Neuronal stem cell (in vitro differentiated cells): ENCODE measurements around the gene RGS16.

ENCODE experiments used
- DNase-seq: peaks from one replicate; pipeline ENCODE4 v3.0.0-alpha.2; 2013; ENCODE audit warnings: low spot score
- H2AFZ ChIP-seq: one replicate; pipeline ENCODE4 v1.6.1; 2013; ENCODE audit warnings: mild to moderate bottlenecking, low read length, inconsistent platforms
- H2AK5ac ChIP-seq: 2 replicates; pipeline ENCODE4 v1.6.1; 2013; ENCODE audit warnings: low read depth, mild to moderate bottlenecking, inconsistent platforms, low read length, moderate library complexity, mixed read lengths
- H2BK120ac ChIP-seq: 2 replicates; pipeline ENCODE4 v1.6.1; 2013; ENCODE audit warnings: low read depth, mild to moderate bottlenecking, inconsistent platforms, low read length, moderate library complexity, mixed read lengths
- H2BK12ac ChIP-seq: one replicate; pipeline ENCODE4 v1.6.1; 2013; ENCODE audit warnings: low read length, inconsistent platforms
- H2BK15ac ChIP-seq: 2 replicates; pipeline ENCODE4 v1.6.1; 2013; ENCODE audit warnings: mild to moderate bottlenecking, low read length, inconsistent platforms, mixed read lengths
- H2BK5ac ChIP-seq: one replicate; pipeline ENCODE4 v1.6.1; 2013; ENCODE audit warnings: inconsistent platforms, mild to moderate bottlenecking, low read length, moderate library complexity
- H3K14ac ChIP-seq: one replicate; pipeline ENCODE4 v1.6.1; 2013; ENCODE audit warnings: low read length, inconsistent platforms
- H3K18ac ChIP-seq: 2 replicates; pipeline ENCODE4 v1.6.1; 2013; ENCODE audit warnings: low read length, inconsistent platforms
- H3K23ac ChIP-seq: 2 replicates; pipeline ENCODE4 v1.6.1; 2013; ENCODE audit warnings: low read depth, mild to moderate bottlenecking, mixed read lengths, low read length, inconsistent platforms; ENCODE audit not compliant: poor library complexity
- H3K27ac ChIP-seq: replicated peaks from 3 replicates; pipeline ENCODE4 v1.5.1; 2013; ENCODE audit warnings: low read length, inconsistent platforms
- H3K27me3 ChIP-seq, 3 experiments: 2 replicates each; pipeline ENCODE4 v1.6.1; 2013; ENCODE audit warnings: low read length in 3 of 3, mild to moderate bottlenecking in 2 of 3, inconsistent platforms in 1 of 3, low read depth in 1 of 3, mixed read lengths in 1 of 3, moderate library complexity in 1 of 3; ENCODE audit not compliant: control insufficient read depth in 3 of 3, insufficient read depth in 3 of 3
- H3K36me3 ChIP-seq, 2 donors: replicated peaks in 1 of 2; 2 replicates each; pipeline ENCODE4 v1.6.1; 2013; ENCODE audit warnings: low read length in 2 of 2; ENCODE audit not compliant: control insufficient read depth in 2 of 2, insufficient read depth in 2 of 2
- H3K4ac ChIP-seq: 2 replicates; pipeline ENCODE4 v1.6.1; 2013; ENCODE audit warnings: inconsistent platforms, mild to moderate bottlenecking, low read length, moderate library complexity
- H3K4me1 ChIP-seq, 2 donors: 1 replicate in 1 of 2; 2 replicates in 1 of 2; pipeline ENCODE4 v1.6.1; 2013; ENCODE audit warnings: low read length in 2 of 2, low read depth in 1 of 2; ENCODE audit not compliant: control insufficient read depth in 2 of 2, insufficient read depth in 1 of 2
- H3K4me2 ChIP-seq: one replicate; pipeline ENCODE4 v1.6.1; 2013; ENCODE audit warnings: mild to moderate bottlenecking, low read length, inconsistent platforms; ENCODE audit not compliant: insufficient read depth, poor library complexity, severe bottlenecking
- H3K4me3 ChIP-seq, 2 donors: 2 replicates each; pipeline ENCODE4 v1.5.1; 2013; ENCODE audit warnings: low read length in 2 of 2, mild to moderate bottlenecking in 2 of 2, inconsistent platforms in 1 of 2, moderate library complexity in 1 of 2
- H3K79me1 ChIP-seq: one replicate; pipeline ENCODE4 v1.6.1; 2013; ENCODE audit warnings: low read depth, mild to moderate bottlenecking, inconsistent platforms, low read length, moderate library complexity
- H3K9ac ChIP-seq: one replicate; pipeline ENCODE4 v1.6.1; 2013; ENCODE audit warnings: mild to moderate bottlenecking, low read depth, low read length, inconsistent platforms; ENCODE audit not compliant: poor library complexity
- H3K9me3 ChIP-seq, 2 donors: replicated peaks in 1 of 2; 2 replicates each; pipeline versions ENCODE3 to v1.6.1; 2013; ENCODE audit warnings: low read length in 2 of 2, mild to moderate bottlenecking in 2 of 2, inconsistent platforms in 1 of 2, low read depth in 1 of 2, mixed read lengths in 1 of 2, moderate library complexity in 1 of 2; ENCODE audit not compliant: control insufficient read depth in 2 of 2, insufficient read depth in 1 of 2
- H4K8ac ChIP-seq: one replicate; pipeline ENCODE4 v1.6.1; 2013; ENCODE audit warnings: low read depth, mild to moderate bottlenecking, inconsistent platforms, low read length, moderate library complexity
- H4K91ac ChIP-seq: one replicate; pipeline ENCODE4 v1.6.1; 2013; ENCODE audit warnings: low read length, low read depth, mild to moderate bottlenecking, inconsistent platforms; ENCODE audit not compliant: poor library complexity
- WGBS, 2 donors: extraction: QIAGEN DNeasy Blood & Tissue Kit; methylation state at CpG; one replicate each; pipeline ENCODE4 v1.1.7; 2013; ENCODE audit warnings: missing lambda C conversion rate in 2 of 2, mixed read lengths in 1 of 2; ENCODE audit not compliant: insufficient read length in 2 of 2, insufficient replicate concordance in 1 of 2; ENCODE audit errors: extremely low coverage in 2 of 2; 5-methylcytosine and 5-hydroxymethylcytosine counted together

Gene RGS16

GRCh38 chr1:182610606-182611194, 6.5 kb upstream of the RGS16 start:
- Histone ChIP-seq H3K4ac (no peak overlapping the region), H2AFZ (peak overlapping the region; percentile 39), H3K9me3 (no peaks in the 10 kb centered on the region), H3K23ac (no peak overlapping the region), H3K14ac (no peak overlapping the region), H2BK5ac (no peak overlapping the region), H3K79me1 (no peaks in the 10 kb centered on the region), H4K8ac (no peak overlapping the region), H2AK5ac (peak overlapping the region; percentile 23), H2BK120ac (peak overlapping the region; percentile 20), H3K27ac (no peak overlapping the region), H2BK15ac (peak overlapping the region; percentile 53), H3K9ac (no peak overlapping the region), H3K36me3 (no peaks in the 10 kb centered on the region), H3K27me3 (peaks cover 0 to 3% (median 0%) of the 10 kb centered on the region in 3 experiments), H2BK12ac (peak overlapping the region; percentile 59), H3K4me2 (no peak overlapping the region), H3K4me1 (peaks cover 27 to 42% of the 10 kb centered on the region in 2 donors), H4K91ac (no peak overlapping the region), H3K18ac (peak overlapping the region; percentile 69), H3K4me3 (no peak overlapping the region)
- no CpG with 5 or more reads among the region's 6 CpGs for WGBS, 2 donors
- DNase-seq, result no peak

- no peak overlapping the region for H2BK15ac ChIP-seq
- peaks cover 2% of the 10 kb centered on the region for H3K79me1 ChIP-seq
- no peak overlapping the region for H3K23ac ChIP-seq
- no peak overlapping the region for H2BK5ac ChIP-seq
- no peak overlapping the region for H2AFZ ChIP-seq
- no peaks in the 10 kb centered on the region for H3K9me3 ChIP-seq
- H4K8ac ChIP-seq, result no peak overlapping the region
- H3K4me1 ChIP-seq, result peaks cover 27 to 36% of the 10 kb centered on the region in 2 donors
- no peak overlapping the region for H4K91ac ChIP-seq
- H3K4me3 ChIP-seq, result no peak overlapping the region
- H2BK12ac ChIP-seq, result no peak overlapping the region
- no peak overlapping the region for H3K27ac ChIP-seq
- H3K4me2 ChIP-seq, result no peak overlapping the region
- no peak overlapping the region for H3K14ac ChIP-seq
- H3K9ac ChIP-seq, result no peak overlapping the region
- no peaks in the 10 kb centered on the region for H3K36me3 ChIP-seq
- H2AK5ac ChIP-seq, result peak overlapping the region; percentile 56
- no peak for DNase-seq
- peaks cover 0 to 11% (median 0%) of the 10 kb centered on the region in 3 experiments for H3K27me3 ChIP-seq
- no CpG with 5 or more reads among the region's 9 CpGs for WGBS, 2 donors
- peak overlapping the region; percentile 29 for H3K18ac ChIP-seq
- H3K4ac ChIP-seq, result no peak overlapping the region
- no peak overlapping the region for H2BK120ac ChIP-seq
Measured at GRCh38 chr1:182608845-182609610, 4.8 kb upstream of the RGS16 start.

- Histone ChIP-seq H2BK5ac (no peak overlapping the region), H3K4me3 (no peak overlapping the region), H3K4ac (no peak overlapping the region), H3K36me3 (no peaks in the 10 kb centered on the region), H2BK15ac (no peak overlapping the region), H3K9ac (no peak overlapping the region), H3K4me1 (peaks cover 30 to 34% of the 10 kb centered on the region in 2 donors), H3K79me1 (peaks cover 5% of the 10 kb centered on the region), H3K27me3 (peaks cover 0 to 11% (median 0%) of the 10 kb centered on the region in 3 experiments), H2BK120ac (no peak overlapping the region), H2AK5ac (no peak overlapping the region), H4K91ac (no peak overlapping the region), H3K14ac (no peak overlapping the region), H2BK12ac (no peak overlapping the region), H4K8ac (no peak overlapping the region), H3K18ac (no peak overlapping the region), H3K27ac (no peak overlapping the region), H3K23ac (no peak overlapping the region), H2AFZ (no peak overlapping the region), H3K9me3 (no peaks in the 10 kb centered on the region), H3K4me2 (no peak overlapping the region)
- DNase-seq, result no peak
- WGBS, 2 donors, result no CpG with 5 or more reads among the region's 2 CpGs
Measured at GRCh38 chr1:182608236-182608635, 4.0 kb upstream of the RGS16 start.

DNA sequence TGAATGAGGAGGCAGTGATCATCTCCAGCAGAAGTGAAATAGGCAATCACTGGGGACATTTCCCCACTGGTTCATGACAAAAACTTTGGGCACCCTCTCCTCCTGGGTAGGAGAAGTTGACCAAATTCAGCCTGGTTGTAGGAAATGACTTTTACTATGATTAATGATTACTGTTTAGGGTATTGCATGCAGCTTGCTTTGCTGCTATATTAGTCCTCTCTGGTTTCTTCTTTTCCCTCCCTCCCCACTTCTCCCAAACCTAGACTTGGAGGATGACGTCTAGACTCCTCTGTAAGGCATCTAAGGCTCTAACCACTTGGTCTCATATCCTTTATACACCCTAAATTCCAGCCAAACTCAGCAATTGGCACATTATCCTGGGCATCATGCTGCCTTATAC, 3.4 kb upstream of the RGS16 start:
- no peak for DNase-seq
- H3K14ac ChIP-seq, result no peak overlapping the region
- no peaks in the 10 kb centered on the region for H3K9me3 ChIP-seq
- no peaks in the 10 kb centered on the region for H3K36me3 ChIP-seq
- no peak overlapping the region for H2BK15ac ChIP-seq
- no peak overlapping the region for H2BK5ac ChIP-seq
- no peak overlapping the region for H3K9ac ChIP-seq
- no CpG with 5 or more reads among the region's 1 CpG for WGBS, 2 donors
- H2BK12ac ChIP-seq, result no peak overlapping the region
- H3K4me1 ChIP-seq, result peaks cover 34 to 35% of the 10 kb centered on the region in 2 donors
- H2AK5ac ChIP-seq, result no peak overlapping the region
- H2BK120ac ChIP-seq, result no peak overlapping the region
- H3K23ac ChIP-seq, result no peak overlapping the region
- H3K18ac ChIP-seq, result no peak overlapping the region
- H3K4ac ChIP-seq, result no peak overlapping the region
- H3K4me3 ChIP-seq, result no peak overlapping the region
- peaks cover 0 to 11% (median 0%) of the 10 kb centered on the region in 3 experiments for H3K27me3 ChIP-seq
- no peak overlapping the region for H2AFZ ChIP-seq
- H3K4me2 ChIP-seq, result no peak overlapping the region
- peaks cover 7% of the 10 kb centered on the region for H3K79me1 ChIP-seq
- H3K27ac ChIP-seq, result no peak overlapping the region
- no peak overlapping the region for H4K91ac ChIP-seq
- H4K8ac ChIP-seq, result no peak overlapping the region
